GM13977 (cell line): ENCODE data around the gene NR2F1-AS1.

Experiments used
- DNase-seq: peaks from one replicate; pipeline ENCODE4 v3.0.0; 2012; ENCODE audit warnings: low spot score
- in situ Hi-C: fragments of 300-500 bp; cut with MboI; formaldehyde crosslinking; loops from one replicate; pipeline ENCODE4 v1.12.0; 2022; ENCODE audit warnings: low sequenced_read_pairs, low pct_unique_long_range_greater_than_20kb, mixed read lengths, inconsistent platforms; ENCODE audit not compliant: unreplicated experiment
- TF ChIP-seq, protein P1 (sequence below): IDR thresholded peaks from 2 replicates; pipeline ENCODE4 v1.5.1; 2012; ENCODE audit warnings: mild to moderate bottlenecking, control low read depth; ENCODE audit not compliant: insufficient read depth; ENCODE audit errors: extremely low read depth, missing control alignments

The NR2F1-AS1 gene

GRCh38 chr5:93575461-93576414 lies 5.3 kb downstream of the NR2F1-AS1 start:
- TF ChIP-seq, protein P1, sequence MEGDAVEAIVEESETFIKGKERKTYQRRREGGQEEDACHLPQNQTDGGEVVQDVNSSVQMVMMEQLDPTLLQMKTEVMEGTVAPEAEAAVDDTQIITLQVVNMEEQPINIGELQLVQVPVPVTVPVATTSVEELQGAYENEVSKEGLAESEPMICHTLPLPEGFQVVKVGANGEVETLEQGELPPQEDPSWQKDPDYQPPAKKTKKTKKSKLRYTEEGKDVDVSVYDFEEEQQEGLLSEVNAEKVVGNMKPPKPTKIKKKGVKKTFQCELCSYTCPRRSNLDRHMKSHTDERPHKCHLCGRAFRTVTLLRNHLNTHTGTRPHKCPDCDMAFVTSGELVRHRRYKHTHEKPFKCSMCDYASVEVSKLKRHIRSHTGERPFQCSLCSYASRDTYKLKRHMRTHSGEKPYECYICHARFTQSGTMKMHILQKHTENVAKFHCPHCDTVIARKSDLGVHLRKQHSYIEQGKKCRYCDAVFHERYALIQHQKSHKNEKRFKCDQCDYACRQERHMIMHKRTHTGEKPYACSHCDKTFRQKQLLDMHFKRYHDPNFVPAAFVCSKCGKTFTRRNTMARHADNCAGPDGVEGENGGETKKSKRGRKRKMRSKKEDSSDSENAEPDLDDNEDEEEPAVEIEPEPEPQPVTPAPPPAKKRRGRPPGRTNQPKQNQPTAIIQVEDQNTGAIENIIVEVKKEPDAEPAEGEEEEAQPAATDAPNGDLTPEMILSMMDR = no peak
- in situ Hi-C loops = loop anchor here (25.0 kb wide), 1 partner anchor 1262 kb away; no protein-coding TSS in a partner anchor
- DNase-seq = peak; percentile 14

- in situ Hi-C loops = loop anchor here (25.0 kb wide), 1 partner anchor 1263 kb away; no protein-coding TSS in a partner anchor
- TF ChIP-seq, protein P1 = no peak
- DNase-seq = peak; percentile 7
These were observed 6.3 kb downstream of the NR2F1-AS1 start for GRCh38 chr5:93574491-93575305.

- TF ChIP-seq, protein P1 = no peak
- in situ Hi-C loops = no loop called here
- DNase-seq = peak; percentile 9
These were observed 7.4 kb downstream of the NR2F1-AS1 start for GRCh38 chr5:93573354-93574351.

DNA sequence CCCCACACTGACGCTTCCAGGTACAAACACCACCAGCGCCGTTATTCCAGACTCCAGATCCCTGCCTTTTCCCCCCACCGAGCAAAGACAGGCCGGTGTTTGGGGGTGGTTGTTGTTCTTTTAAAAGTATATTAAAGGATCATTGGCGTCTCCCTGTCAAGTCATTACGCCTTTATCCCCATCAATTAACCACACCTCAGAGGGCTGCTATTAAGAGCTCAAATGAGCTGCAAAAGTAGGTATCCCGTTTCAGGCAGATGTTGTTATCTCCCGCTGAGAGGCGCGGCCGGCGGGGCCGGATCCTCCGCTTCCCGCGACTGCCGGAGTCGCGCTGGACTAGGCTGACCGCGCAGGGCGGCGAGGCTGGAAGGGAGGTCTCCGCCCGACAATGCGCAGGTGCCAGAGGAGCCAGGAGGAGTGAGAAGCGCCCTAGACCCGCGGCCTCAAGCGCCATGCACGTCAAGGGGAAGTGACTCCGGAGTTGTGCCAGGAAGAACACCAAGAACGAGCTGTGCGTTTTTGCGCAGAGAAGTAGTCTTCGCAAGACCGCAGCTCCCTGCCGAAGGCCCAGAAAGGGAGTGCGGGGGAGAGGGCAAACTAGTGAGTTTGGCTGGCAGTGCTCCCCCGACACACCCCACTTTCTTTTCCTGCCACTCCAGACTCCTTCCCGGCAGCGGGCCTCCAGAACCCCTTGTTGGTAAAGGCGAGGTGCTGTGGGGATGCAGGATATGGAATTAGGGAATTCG lies 8.2 kb downstream of the NR2F1-AS1 start:
- TF ChIP-seq, protein P1 = no peak
- in situ Hi-C loops = no loop called here
- peak; percentile 26 for DNase-seq

DNA sequence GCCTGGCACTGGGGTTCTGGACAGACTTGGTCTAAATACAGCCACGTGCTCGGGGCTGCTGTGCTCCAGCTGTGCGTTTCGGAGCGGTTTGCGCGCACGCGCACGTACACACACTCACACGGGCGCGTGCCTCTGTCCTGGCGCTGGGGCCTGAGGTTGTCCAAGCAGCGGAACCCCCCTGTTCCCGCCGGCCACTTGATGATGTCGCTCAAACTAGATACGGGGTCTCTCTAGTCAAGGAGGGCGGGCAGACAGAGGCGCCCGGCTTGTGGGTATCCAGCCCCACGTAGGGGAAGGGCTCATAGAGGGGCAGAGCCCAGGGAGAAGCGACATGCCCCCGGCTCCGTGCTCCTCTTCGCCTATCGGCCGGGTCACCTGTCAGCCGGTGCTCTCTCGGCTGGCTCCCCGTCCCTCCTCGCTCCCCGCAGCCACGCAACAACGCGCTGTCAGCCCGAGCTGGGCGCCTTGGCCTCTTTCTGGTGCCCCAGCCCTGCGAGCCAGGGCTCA lies 8.9 kb downstream of the NR2F1-AS1 start:
- TF ChIP-seq, protein P1 = no peak

More for the DNA sequence above, 8.9 kb downstream of the NR2F1-AS1 start:
- in situ Hi-C loops = no loop called here
- DNase-seq = peak; percentile 38
